ENCODE data around the gene HMGCS2. TPM values are rescaled to one million over a fixed set of nuclear protein-coding genes. Genes with fewer than 3 reads are reported as not detected.

Gene HMGCS2
- total RNA-seq, 2 donors from 2014 or later = 6.0 TPM; not detected in 1

GRCh38 chr1:119773711-119774241 lies 5.1 kb upstream of the HMGCS2 start:
- no peaks in the 10 kb centered on the region for H3K36me3 ChIP-seq (replicated peaks in 1 of 2; ENCODE audit: insufficient read depth in 1 of 2, low read depth in 2 of 2)
- peak; percentile 45 for ATAC-seq
- peaks cover 41% of the 10 kb centered on the region for H3K4me1 ChIP-seq
- intact Hi-C loops (cut with DNase I) = no loop called here
- no peak for TF ChIP-seq POLR2A (IDR thresholded peaks at IDR 0.05)
- TF ChIP-seq CTCF (IDR thresholded peaks at IDR 0.05) = no peak
- H3K27ac ChIP-seq = no peak overlapping the region
- DNase-seq = no peak
- no peaks in the 10 kb centered on the region for H3K9me3 ChIP-seq
- no peak overlapping the region for H3K4me3 ChIP-seq
- no peaks in the 10 kb centered on the region for H3K27me3 ChIP-seq
- 54 to 67% methylated on average over 3 of the region's 3 CpGs for WGBS, 2 donors

- H3K9me3 ChIP-seq = no peaks in the 10 kb centered on the region
- H3K27me3 ChIP-seq = no peaks in the 10 kb centered on the region
- TF ChIP-seq POLR2A (IDR thresholded peaks at IDR 0.05) = no peak
- TF ChIP-seq CTCF (IDR thresholded peaks at IDR 0.05) = no peak
- WGBS, 2 donors = 94 to 95% methylated on average over 2 of the region's 2 CpGs
- no peak overlapping the region for H3K27ac ChIP-seq
- no peak overlapping the region for H3K4me3 ChIP-seq
- ATAC-seq = no peak
- peaks cover 48% of the 10 kb centered on the region for H3K4me1 ChIP-seq
- H3K36me3 ChIP-seq (replicated peaks in 1 of 2; ENCODE audit: insufficient read depth in 1 of 2, low read depth in 2 of 2) = no peaks in the 10 kb centered on the region
- intact Hi-C loops (cut with DNase I) = no loop called here
- DNase-seq = no peak
Observed at GRCh38 chr1:119772298-119772697, 3.6 kb upstream of the HMGCS2 start.

GRCh38 chr1:119771770-119772169 lies 3.1 kb upstream of the HMGCS2 start:
- peaks cover 52% of the 10 kb centered on the region for H3K4me1 ChIP-seq

GRCh38 chr1:119771016-119771415 lies 2.3 kb upstream of the HMGCS2 start:
- Histone ChIP-seq H3K36me3 (replicated peaks in 1 of 2; ENCODE audit: insufficient read depth in 1 of 2, low read depth in 2 of 2) (no peaks in the 10 kb centered on the region), H3K4me3 (no peak overlapping the region), H3K4me1 (peaks cover 59% of the 10 kb centered on the region), H3K9me3 (no peaks in the 10 kb centered on the region), H3K27me3 (no peaks in the 10 kb centered on the region), H3K27ac (no peak overlapping the region)
- peak in 2 of 4 donors; percentile 44 to 59 for DNase-seq
- no peak for ATAC-seq
- intact Hi-C loops (cut with DNase I) = no loop called here
- TF ChIP-seq CTCF (IDR thresholded peaks at IDR 0.05) (no peak), POLR2A (IDR thresholded peaks at IDR 0.05) (no peak)
- 26 to 49% methylated on average over 2 of the region's 2 CpGs for WGBS, 2 donors

More at GRCh38 chr1:119771770-119772169, 3.1 kb upstream of the HMGCS2 start:
- no peaks in the 10 kb centered on the region for H3K9me3 ChIP-seq
- no peaks in the 10 kb centered on the region for H3K36me3 ChIP-seq (replicated peaks in 1 of 2; ENCODE audit: insufficient read depth in 1 of 2, low read depth in 2 of 2)
- no peak for ATAC-seq
- intact Hi-C loops (cut with DNase I) = no loop called here
- TF ChIP-seq POLR2A (IDR thresholded peaks at IDR 0.05) = no peak
- TF ChIP-seq CTCF (IDR thresholded peaks at IDR 0.05) = no peak
- 75 to 76% methylated on average over 3 of the region's 3 CpGs for WGBS, 2 donors
- no peak overlapping the region for H3K27ac ChIP-seq
- no peak for DNase-seq
- H3K27me3 ChIP-seq = no peaks in the 10 kb centered on the region
- no peak overlapping the region for H3K4me3 ChIP-seq

- no peak overlapping the region for H3K4me3 ChIP-seq
- H3K27me3 ChIP-seq = no peaks in the 10 kb centered on the region
- intact Hi-C loops (cut with DNase I) = no loop called here
- no peaks in the 10 kb centered on the region for H3K36me3 ChIP-seq (replicated peaks in 1 of 2; ENCODE audit: insufficient read depth in 1 of 2, low read depth in 2 of 2)
- no peak for ATAC-seq
- 50 to 64% methylated on average over 2 of the region's 2 CpGs for WGBS, 2 donors
- DNase-seq = no peak
- no peak for TF ChIP-seq POLR2A (IDR thresholded peaks at IDR 0.05)
- no peak for TF ChIP-seq CTCF (IDR thresholded peaks at IDR 0.05)
- peaks cover 33% of the 10 kb centered on the region for H3K4me1 ChIP-seq
- no peaks in the 10 kb centered on the region for H3K9me3 ChIP-seq
- no peak overlapping the region for H3K27ac ChIP-seq
Observed at GRCh38 chr1:119767486-119767885, 1.2 kb downstream of the HMGCS2 start.

All from body of pancreas (tissue), 4 donors.